ENCODE results near the gene MPP1. TPM values are rescaled to one million over a fixed set of nuclear protein-coding genes. Genes with fewer than 3 reads are reported as not detected.

MPP1 gene
- total and polyA plus RNA-seq, 2 donors (not counting 1 experiment from before 2014, with no cell fraction given), result 27.0 to 38.5 TPM

- H2AFZ ChIP-seq (ENCODE audit: low read length), result no peak overlapping the region
- no peak overlapping the region for H3K27ac ChIP-seq (ENCODE audit: insufficient read depth, low read length)
- no peaks in the 10 kb centered on the region for H3K79me2 ChIP-seq (ENCODE audit: control insufficient read depth, insufficient read depth, low read length)
- no peaks in the 10 kb centered on the region for H4K20me1 ChIP-seq (ENCODE audit: control insufficient read depth, extremely low read depth, insufficient read depth, low read length)
- H3K27me3 ChIP-seq (ENCODE audit: control insufficient read depth, insufficient read depth, low read length), result no peaks in the 10 kb centered on the region
- no peak for DNase-seq (ENCODE audit: low read depth in 2 of 2)
- TF ChIP-seq EZH2 (IDR thresholded peaks at IDR 0.05; ENCODE audit: low read length, missing control alignments) (no peak), CTCF (conservative IDR thresholded peaks at IDR 0.05 in 1 of 2, IDR thresholded peaks at IDR 0.05 in 1 of 2; ENCODE audit: low read depth in 1 of 2, low read length in 2 of 2) (no peak)
- H3K4me1 ChIP-seq (ENCODE audit: control insufficient read depth, extremely low read depth, insufficient read depth, low read length), result peaks cover 36% of the 10 kb centered on the region
- no peaks in the 10 kb centered on the region for H3K9me3 ChIP-seq (ENCODE audit: control insufficient read depth, insufficient read depth, low read depth, low read length)
- no peak overlapping the region for H3K9ac ChIP-seq (ENCODE audit: insufficient read depth, low read length)
- H3K36me3 ChIP-seq (ENCODE audit: control insufficient read depth, insufficient read depth, low read length), result no peaks in the 10 kb centered on the region
- no peak overlapping the region for H3K4me2 ChIP-seq (ENCODE audit: extremely low read depth, insufficient read depth, low read length)
- no peak overlapping the region for H3K4me3 ChIP-seq (replicated peaks in 1 of 4; ENCODE audit: control extremely low read depth in 1 of 4, insufficient read depth in 1 of 4, low read depth in 3 of 4, low read length in 4 of 4)
Measured at GRCh38 chrX:154731184-154731583, 74.1 kb downstream of the MPP1 start.

GRCh38 chrX:154730253-154730891, 74.9 kb downstream of the MPP1 start:
- H3K4me1 ChIP-seq (ENCODE audit: control insufficient read depth, extremely low read depth, insufficient read depth, low read length), result peaks cover 32% of the 10 kb centered on the region

GRCh38 chrX:154729439-154729838, 75.8 kb downstream of the MPP1 start:
- Histone ChIP-seq H3K9ac (ENCODE audit: insufficient read depth, low read length) (no peak overlapping the region), H3K27ac (ENCODE audit: insufficient read depth, low read length) (no peak overlapping the region)

More at GRCh38 chrX:154730253-154730891, 74.9 kb downstream of the MPP1 start:
- DNase-seq (ENCODE audit: low read depth in 2 of 2), result peak; percentile 81 to 88
- Histone ChIP-seq H2AFZ (ENCODE audit: low read length) (no peak overlapping the region), H3K79me2 (ENCODE audit: control insufficient read depth, insufficient read depth, low read length) (no peaks in the 10 kb centered on the region), H4K20me1 (ENCODE audit: control insufficient read depth, extremely low read depth, insufficient read depth, low read length) (no peaks in the 10 kb centered on the region), H3K9me3 (ENCODE audit: control insufficient read depth, insufficient read depth, low read depth, low read length) (no peaks in the 10 kb centered on the region), H3K27ac (ENCODE audit: insufficient read depth, low read length) (peak overlapping the region; percentile 34), H3K27me3 (ENCODE audit: control insufficient read depth, insufficient read depth, low read length) (no peaks in the 10 kb centered on the region), H3K36me3 (ENCODE audit: control insufficient read depth, insufficient read depth, low read length) (no peaks in the 10 kb centered on the region), H3K4me3 (replicated peaks in 1 of 4; ENCODE audit: control extremely low read depth in 1 of 4, insufficient read depth in 1 of 4, low read depth in 3 of 4, low read length in 4 of 4) (no peak overlapping the region), H3K9ac (ENCODE audit: insufficient read depth, low read length) (no peak overlapping the region), H3K4me2 (ENCODE audit: extremely low read depth, insufficient read depth, low read length) (peak overlapping the region; percentile 23)
- no peak for TF ChIP-seq CTCF (conservative IDR thresholded peaks at IDR 0.05 in 1 of 2, IDR thresholded peaks at IDR 0.05 in 1 of 2; ENCODE audit: low read depth in 1 of 2, low read length in 2 of 2)
- no peak for TF ChIP-seq EZH2 (IDR thresholded peaks at IDR 0.05; ENCODE audit: low read length, missing control alignments)

More at GRCh38 chrX:154729439-154729838, 75.8 kb downstream of the MPP1 start:
- Histone ChIP-seq H3K4me2 (ENCODE audit: extremely low read depth, insufficient read depth, low read length) (no peak overlapping the region), H4K20me1 (ENCODE audit: control insufficient read depth, extremely low read depth, insufficient read depth, low read length) (no peaks in the 10 kb centered on the region), H3K4me1 (ENCODE audit: control insufficient read depth, extremely low read depth, insufficient read depth, low read length) (peaks cover 27% of the 10 kb centered on the region), H3K79me2 (ENCODE audit: control insufficient read depth, insufficient read depth, low read length) (no peaks in the 10 kb centered on the region), H2AFZ (ENCODE audit: low read length) (no peak overlapping the region), H3K9me3 (ENCODE audit: control insufficient read depth, insufficient read depth, low read depth, low read length) (no peaks in the 10 kb centered on the region), H3K36me3 (ENCODE audit: control insufficient read depth, insufficient read depth, low read length) (no peaks in the 10 kb centered on the region), H3K27me3 (ENCODE audit: control insufficient read depth, insufficient read depth, low read length) (no peaks in the 10 kb centered on the region), H3K4me3 (replicated peaks in 1 of 4; ENCODE audit: control extremely low read depth in 1 of 4, insufficient read depth in 1 of 4, low read depth in 3 of 4, low read length in 4 of 4) (no peak overlapping the region)
- no peak for DNase-seq (ENCODE audit: low read depth in 2 of 2)
- no peak for TF ChIP-seq CTCF (conservative IDR thresholded peaks at IDR 0.05 in 1 of 2, IDR thresholded peaks at IDR 0.05 in 1 of 2; ENCODE audit: low read depth in 1 of 2, low read length in 2 of 2)
- no peak for TF ChIP-seq EZH2 (IDR thresholded peaks at IDR 0.05; ENCODE audit: low read length, missing control alignments)

Other genes with a start within 250 kb of the MPP1 start
- gene CTAG1A, start 220.4 kb downstream of the MPP1 start, total RNA-seq, result not detected in 2 replicates
- gene CTAG1A, start 220.4 kb downstream of the MPP1 start, polyA plus RNA-seq, result not detected in 2 replicates
- gene CTAG1B, start 186.2 kb downstream of the MPP1 start, total RNA-seq, result not detected in 2 replicates
- gene CTAG1B, start 186.2 kb downstream of the MPP1 start, polyA plus RNA-seq, result not detected in 2 replicates
- not detected in 2 replicates for gene CTAG2, start 151.9 kb downstream of the MPP1 start, total RNA-seq
- gene CTAG2, start 151.9 kb downstream of the MPP1 start, polyA plus RNA-seq, result not detected in 2 replicates
- 4.1 and 6.4 TPM in 2 replicates for gene GAB3, start 54.4 kb downstream of the MPP1 start, total RNA-seq
- gene GAB3, start 54.4 kb downstream of the MPP1 start, polyA plus RNA-seq, result 2.8 and 2.9 TPM in 2 replicates
- gene DKC1, start 42.6 kb downstream of the MPP1 start, total RNA-seq, result 30.2 and 31.1 TPM in 2 replicates
- 42.4 and 66.8 TPM in 2 replicates for gene DKC1, start 42.6 kb downstream of the MPP1 start, polyA plus RNA-seq
- gene SMIM9, start 29.2 kb upstream of the MPP1 start, total RNA-seq, result not detected in 2 replicates
- gene SMIM9, start 29.2 kb upstream of the MPP1 start, polyA plus RNA-seq, result not detected in 2 replicates
- 2.3 and 4.8 TPM in 2 replicates for gene F8A1, start 80.9 kb upstream of the MPP1 start, total RNA-seq
- 3.0 and 5.4 TPM in 2 replicates for gene F8A1, start 80.9 kb upstream of the MPP1 start, polyA plus RNA-seq
- 5.4 and 7.9 TPM in 2 replicates for gene F8, start 217.2 kb upstream of the MPP1 start, total RNA-seq
- 3.2 and 4.5 TPM in 2 replicates for gene F8, start 217.2 kb upstream of the MPP1 start, polyA plus RNA-seq
- gene FUNDC2, start 221.4 kb upstream of the MPP1 start, total RNA-seq, result 18.3 and 21.3 TPM in 2 replicates
- gene FUNDC2, start 221.4 kb upstream of the MPP1 start, polyA plus RNA-seq, result 92.4 and 97.1 TPM in 2 replicates

Measured in fibroblast of lung (primary cell).